Ectodermal cell (in vitro differentiated cells): ENCODE measurements around the gene DNM3.

Experiments
- H3K27ac ChIP-seq: 2 replicates; pipeline ENCODE4 v1.7.0; 2013; ENCODE audit warnings: mild to moderate bottlenecking, low read depth, low read length; ENCODE audit not compliant: insufficient read depth, poor library complexity, severe bottlenecking
- H3K27me3 ChIP-seq: 2 replicates; pipeline ENCODE4 v1.7.0; 2013; ENCODE audit warnings: mild to moderate bottlenecking, low read length; ENCODE audit not compliant: insufficient read depth, control insufficient read depth, poor library complexity, severe bottlenecking
- H3K36me3 ChIP-seq: one replicate; pipeline ENCODE4 v1.7.0; 2013; ENCODE audit warnings: low read length; ENCODE audit not compliant: control insufficient read depth, insufficient read depth
- H3K4me1 ChIP-seq: one replicate; pipeline ENCODE4 v1.7.0; 2013; ENCODE audit warnings: low read length; ENCODE audit not compliant: control insufficient read depth, insufficient read depth
- H3K4me3 ChIP-seq: 2 replicates; pipeline ENCODE4 v1.7.0; 2013; ENCODE audit warnings: low read depth, low read length, control low read depth; ENCODE audit not compliant: insufficient read depth
- H3K9me3 ChIP-seq: 2 replicates; pipeline ENCODE4 v1.7.0; 2013; ENCODE audit warnings: mild to moderate bottlenecking, low read length, moderate library complexity; ENCODE audit not compliant: control insufficient read depth
- WGBS, 2 experiments: methylation state at CpG; one replicate each; pipeline ENCODE4 v1.1.7; 2013; ENCODE audit warnings: missing lambda C conversion rate in 2 of 2; 5-methylcytosine and 5-hydroxymethylcytosine counted together

The DNM3 gene

DNA sequence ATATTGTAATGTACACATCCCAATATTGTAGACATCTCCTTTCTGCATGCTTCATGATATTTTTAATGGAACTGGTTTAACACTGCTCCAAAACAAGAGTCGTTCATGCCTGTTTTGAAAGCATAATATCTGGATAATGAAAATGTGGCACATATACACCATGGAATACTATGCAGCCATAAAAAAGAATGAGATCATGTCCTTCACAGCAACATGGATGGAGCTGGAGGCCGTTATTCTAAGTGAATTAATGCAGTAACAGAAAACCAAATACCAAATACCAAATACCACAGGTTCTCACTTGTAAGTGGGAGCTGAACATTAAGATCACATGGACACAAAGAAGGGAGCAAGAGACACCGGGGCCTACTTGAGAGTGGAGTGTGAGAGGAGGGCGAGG, 487.0 kb downstream of the DNM3 start:
- 79 to 100% methylated on average over 2 to 4 of the region's 4 CpGs for WGBS, 2 experiments

DNA sequence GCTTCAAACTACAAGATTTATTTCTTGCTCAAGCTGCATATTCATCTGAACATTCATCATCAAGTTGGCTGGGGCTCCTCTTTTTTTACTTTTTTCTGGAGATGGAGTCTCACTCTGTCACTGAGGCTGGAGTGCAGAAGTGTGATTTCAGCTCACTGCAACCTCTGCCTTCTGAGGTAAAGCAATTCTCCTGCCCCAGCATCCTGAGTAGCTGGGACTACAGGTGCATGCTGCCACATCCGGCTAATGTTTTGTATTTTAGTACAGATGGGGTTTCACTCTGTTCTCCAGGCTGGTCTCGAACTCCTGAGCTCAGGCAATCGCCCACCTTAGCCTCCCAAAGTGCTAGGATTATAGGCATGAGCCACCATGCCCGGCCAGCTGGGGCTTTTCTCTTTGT, 490.9 kb downstream of the DNM3 start:
- Histone ChIP-seq H3K27ac (no peak overlapping the region), H3K4me3 (no peak overlapping the region), H3K36me3 (no peaks in the 10 kb centered on the region), H3K9me3 (no peaks in the 10 kb centered on the region), H3K4me1 (no peaks in the 10 kb centered on the region), H3K27me3 (no peaks in the 10 kb centered on the region)
- WGBS, 2 experiments, result 84% methylated on average over 4 of the region's 4 CpGs

More for the DNA sequence above, 487.0 kb downstream of the DNM3 start:
- Histone ChIP-seq H3K36me3 (no peaks in the 10 kb centered on the region), H3K27ac (no peak overlapping the region), H3K9me3 (no peaks in the 10 kb centered on the region), H3K27me3 (no peaks in the 10 kb centered on the region), H3K4me3 (no peak overlapping the region), H3K4me1 (no peaks in the 10 kb centered on the region)

DNA sequence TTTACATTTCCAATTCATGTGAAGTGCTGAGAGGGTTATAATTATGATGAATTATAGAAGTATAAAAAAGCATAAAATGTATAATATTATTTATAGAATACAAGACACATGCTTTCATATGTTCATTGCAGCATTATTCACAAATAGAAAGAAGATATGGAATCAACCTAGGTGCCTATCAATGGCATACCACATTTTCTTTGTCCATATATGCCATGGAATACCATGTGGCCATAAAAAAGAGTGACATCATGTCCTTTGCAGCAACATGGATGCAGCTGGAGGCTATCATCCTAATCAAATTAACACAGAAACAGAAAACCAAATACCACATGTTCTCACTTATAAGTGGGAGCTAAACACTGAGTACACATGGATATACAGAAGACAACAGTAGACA, 494.1 kb downstream of the DNM3 start:
- Histone ChIP-seq H3K36me3 (no peaks in the 10 kb centered on the region), H3K4me1 (no peaks in the 10 kb centered on the region), H3K4me3 (no peak overlapping the region), H3K9me3 (no peaks in the 10 kb centered on the region), H3K27ac (no peak overlapping the region), H3K27me3 (no peaks in the 10 kb centered on the region)

GRCh38 chr1:172338295-172338735, 497.0 kb downstream of the DNM3 start:
- peaks cover 5% of the 10 kb centered on the region for H3K4me1 ChIP-seq
- WGBS, 2 experiments, result 87 to 90% methylated on average over 4 of the region's 4 CpGs
- H3K4me3 ChIP-seq, result no peak overlapping the region
- H3K9me3 ChIP-seq, result no peaks in the 10 kb centered on the region
- H3K27me3 ChIP-seq, result no peaks in the 10 kb centered on the region
- no peak overlapping the region for H3K27ac ChIP-seq
- no peaks in the 10 kb centered on the region for H3K36me3 ChIP-seq

DNA sequence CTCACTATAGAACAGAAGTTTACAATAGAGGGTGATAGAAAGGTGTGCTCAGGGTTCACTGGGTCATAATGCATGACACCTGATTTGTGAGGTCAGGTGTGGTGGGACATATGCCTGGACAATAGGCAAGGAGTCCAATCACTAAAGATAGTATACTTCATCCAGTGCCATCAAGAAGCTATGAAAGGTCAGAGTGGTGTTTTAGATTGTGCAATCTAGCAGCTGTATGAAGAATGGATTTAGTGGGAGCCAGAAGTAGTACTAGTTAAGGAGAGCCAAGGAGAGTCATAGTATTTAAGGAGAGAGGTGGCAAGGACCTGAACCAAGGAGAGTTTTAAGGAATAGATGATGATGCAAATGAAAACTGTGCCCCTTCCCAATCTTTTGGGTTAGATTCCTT, 498.5 kb downstream of the DNM3 start:
- no peak overlapping the region for H3K27ac ChIP-seq
- H3K4me3 ChIP-seq, result no peak overlapping the region
- no peaks in the 10 kb centered on the region for H3K9me3 ChIP-seq
- H3K27me3 ChIP-seq, result no peaks in the 10 kb centered on the region
- H3K36me3 ChIP-seq, result no peaks in the 10 kb centered on the region
- peaks cover 5% of the 10 kb centered on the region for H3K4me1 ChIP-seq

DNA sequence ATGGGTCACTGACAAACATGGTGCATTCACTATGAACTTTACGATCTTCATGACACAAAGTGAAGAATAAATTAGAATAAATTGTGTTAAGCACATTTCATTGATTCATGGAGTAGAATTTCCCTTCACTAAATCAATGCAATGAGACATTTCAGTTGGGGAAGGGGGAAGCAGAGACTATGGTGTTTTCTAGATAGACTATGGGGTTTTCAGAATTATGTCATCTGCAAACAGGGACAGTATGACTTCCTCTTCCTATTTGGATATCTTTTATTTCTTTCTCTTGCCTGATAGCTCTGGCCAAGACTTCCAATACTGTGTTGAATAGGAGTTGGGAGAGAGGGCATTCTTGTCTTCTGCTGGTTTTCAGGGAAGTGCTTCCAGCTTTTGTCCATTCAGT, 499.2 kb downstream of the DNM3 start:
- H3K27me3 ChIP-seq, result no peaks in the 10 kb centered on the region
- H3K4me3 ChIP-seq, result no peak overlapping the region
- no peaks in the 10 kb centered on the region for H3K36me3 ChIP-seq
- H3K4me1 ChIP-seq, result peaks cover 5% of the 10 kb centered on the region
- no peak overlapping the region for H3K27ac ChIP-seq
- no peaks in the 10 kb centered on the region for H3K9me3 ChIP-seq
- 80 to 93% methylated on average over 1 of the region's 1 CpG for WGBS, 2 experiments

- 85 to 91% methylated on average over 3 to 4 of the region's 4 CpGs for WGBS, 2 experiments
- peaks cover 5% of the 10 kb centered on the region for H3K4me1 ChIP-seq
- H3K27ac ChIP-seq, result no peak overlapping the region
- no peaks in the 10 kb centered on the region for H3K27me3 ChIP-seq
- H3K4me3 ChIP-seq, result no peak overlapping the region
- H3K9me3 ChIP-seq, result no peaks in the 10 kb centered on the region
- H3K36me3 ChIP-seq, result no peaks in the 10 kb centered on the region
Measured at GRCh38 chr1:172341697-172342096, 500.4 kb downstream of the DNM3 start.

- Histone ChIP-seq H3K4me3 (no peak overlapping the region), H3K27me3 (no peaks in the 10 kb centered on the region), H3K27ac (no peak overlapping the region), H3K36me3 (no peaks in the 10 kb centered on the region), H3K4me1 (peaks cover 5% of the 10 kb centered on the region), H3K9me3 (no peaks in the 10 kb centered on the region)
- 65 to 100% methylated on average over 2 to 4 of the region's 4 CpGs for WGBS, 2 experiments
Measured at GRCh38 chr1:172342584-172343239, 501.4 kb downstream of the DNM3 start.

GRCh38 chr1:172343240-172344160, 502.2 kb downstream of the DNM3 start:
- no peak overlapping the region for H3K4me3 ChIP-seq
- H3K27me3 ChIP-seq, result no peaks in the 10 kb centered on the region
- no peak overlapping the region for H3K27ac ChIP-seq
- no peaks in the 10 kb centered on the region for H3K9me3 ChIP-seq
- WGBS, 2 experiments, result 73 to 85% methylated on average over 6 to 10 of the region's 11 CpGs
- H3K4me1 ChIP-seq, result peaks cover 5% of the 10 kb centered on the region
- H3K36me3 ChIP-seq, result no peaks in the 10 kb centered on the region

DNA sequence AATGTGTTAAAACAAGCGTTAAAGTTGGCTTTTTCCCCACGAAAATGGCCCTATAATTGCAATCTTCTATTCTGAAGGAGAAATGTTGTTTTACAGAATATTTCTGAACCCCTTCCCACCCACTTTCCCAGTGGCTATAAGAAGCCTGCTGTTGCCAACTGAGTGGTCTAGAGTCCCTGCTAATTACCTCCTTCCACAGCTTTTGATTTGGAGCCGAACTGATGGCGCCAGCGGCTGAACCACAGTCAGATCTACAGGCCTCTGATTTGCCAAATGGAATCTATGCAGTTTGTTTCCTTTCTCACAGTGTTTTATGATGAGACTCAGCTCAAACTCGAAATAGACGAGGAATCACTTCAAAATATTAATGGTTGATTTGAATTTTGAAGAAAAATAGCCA, 503.1 kb downstream of the DNM3 start:
- 95 to 98% methylated on average over 3 to 7 of the region's 7 CpGs for WGBS, 2 experiments
- Histone ChIP-seq H3K36me3 (no peaks in the 10 kb centered on the region), H3K4me3 (no peak overlapping the region), H3K27ac (no peak overlapping the region), H3K9me3 (no peaks in the 10 kb centered on the region), H3K4me1 (peaks cover 5% of the 10 kb centered on the region), H3K27me3 (no peaks in the 10 kb centered on the region)
